ENCODE data around the gene MAN1C1. TPM values are rescaled to one million over a fixed set of nuclear protein-coding genes. Genes with fewer than 3 reads are reported as not detected.

The MAN1C1 gene
- total and polyA plus RNA-seq, 3 experiments from 2014 or later = 2.8 to 5.6 (median 3.6) TPM

DNA sequence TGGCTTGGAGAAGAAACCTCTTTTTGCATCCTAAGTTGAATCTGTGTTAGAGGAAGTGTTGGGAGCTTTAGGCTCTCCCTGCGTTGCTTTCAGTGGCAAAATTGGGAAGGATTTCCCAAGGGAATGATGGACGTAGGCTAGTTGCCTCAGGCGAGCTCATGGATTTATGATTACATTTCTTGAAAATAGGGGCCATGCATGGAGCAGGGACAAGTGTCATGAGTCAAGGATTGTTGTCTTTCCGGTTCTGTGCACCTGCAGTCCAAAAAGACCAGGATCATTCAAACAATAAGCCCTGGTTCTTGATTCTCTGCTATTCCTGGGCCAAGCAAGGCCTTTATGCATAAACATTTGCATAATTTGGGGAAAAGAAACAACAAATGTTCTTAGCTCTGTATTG is 7.1 kb downstream of the MAN1C1 start:
- no peak for DNase-seq
- Histone ChIP-seq H3K4me1 (ENCODE audit: insufficient read depth, low read length) (peaks cover 62% of the 10 kb centered on the region), H3K9me3 (ENCODE audit: low read length) (no peaks in the 10 kb centered on the region), H3K27me3 (ENCODE audit: insufficient read depth, low read length, poor library complexity, severe bottlenecking) (no peaks in the 10 kb centered on the region), H3K4me3 (ENCODE audit: low read length) (no peak overlapping the region), H3K36me3 (ENCODE audit: insufficient read depth, low read length) (no peaks in the 10 kb centered on the region), H3K27ac (ENCODE audit: low read depth, low read length) (no peak overlapping the region)
- H3K9me3 Mint-ChIP-seq = no peaks in the 10 kb centered on the region
- peaks cover 0 to 1% of the 10 kb centered on the region in 2 donors for H3K27me3 Mint-ChIP-seq
- H3K27ac Mint-ChIP-seq = peak overlapping the region in 6 of 8 donors; percentile 29 to 88 (median 58)
- ChIA-PET POLR2A (no interaction called here), CTCF (interaction anchor here (0.6 to 3.0 kb wide), 5 partner anchors 15 to 186 kb away, joined by 3 to 9 read pairs (median 5); no protein-coding TSS in a partner anchor)
- peaks cover 0 to 5% (median 2%) of the 10 kb centered on the region in 3 donors for H3K36me3 Mint-ChIP-seq
- H3K4me1 Mint-ChIP-seq = peaks cover 68 to 80% (median 76%) of the 10 kb centered on the region in 3 donors
- H3K4me3 Mint-ChIP-seq = peak overlapping the region in 6 of 7 donors; percentile 2 to 67 (median 11)

DNA sequence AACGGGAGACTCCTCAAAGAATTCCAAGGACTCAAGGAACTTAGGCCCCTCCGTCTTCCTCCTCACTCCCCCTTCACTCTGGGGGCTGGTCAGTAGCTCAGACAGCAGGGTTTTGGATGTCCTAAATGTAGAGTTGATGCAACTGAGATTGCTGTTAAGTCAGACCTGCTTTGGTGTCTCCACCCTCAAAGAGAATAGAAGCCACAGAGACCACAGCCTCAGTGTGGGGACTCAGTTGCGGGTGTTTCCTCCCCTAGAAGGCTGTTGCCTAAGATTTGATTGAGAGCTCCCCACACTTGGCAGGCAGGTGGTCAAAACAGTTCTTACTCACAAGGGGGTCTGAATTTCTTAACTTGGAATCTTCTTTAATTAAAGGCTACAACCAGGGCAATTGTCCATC is 7.6 kb downstream of the MAN1C1 start:
- POLR2A ChIA-PET = interaction anchor here (0.6 to 1.1 kb wide), 4 partner anchors 11 to 1138 kb away, joined by 3 to 5 read pairs (median 4); no protein-coding TSS in a partner anchor
- peak overlapping the region in 5 of 8 donors; percentile 29 to 88 (median 48) for H3K27ac Mint-ChIP-seq

DNA sequence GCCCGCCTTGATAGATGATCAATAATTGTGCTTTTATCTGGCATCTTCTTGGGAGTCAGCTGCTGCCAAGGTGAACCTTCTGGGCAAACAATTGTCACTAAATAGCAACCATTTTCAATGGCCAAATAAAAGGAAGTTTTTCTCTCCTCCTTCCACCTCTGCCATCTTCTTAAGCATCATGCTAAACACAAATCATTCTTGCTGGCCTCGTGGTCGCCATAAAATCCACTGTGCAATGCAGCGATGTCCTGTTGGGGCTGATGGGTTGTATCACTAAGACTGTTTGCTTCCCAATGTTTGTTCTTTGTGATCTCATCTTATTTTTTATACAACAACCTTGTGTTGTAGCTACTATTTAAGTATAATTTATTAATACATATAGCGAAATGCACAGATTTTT is 8.0 kb downstream of the MAN1C1 start:
- Histone ChIP-seq H3K36me3 (ENCODE audit: insufficient read depth, low read length) (no peaks in the 10 kb centered on the region), H3K27ac (ENCODE audit: low read depth, low read length) (no peak overlapping the region), H3K4me3 (ENCODE audit: low read length) (no peak overlapping the region), H3K27me3 (ENCODE audit: insufficient read depth, low read length, poor library complexity, severe bottlenecking) (no peaks in the 10 kb centered on the region), H3K4me1 (ENCODE audit: insufficient read depth, low read length) (peaks cover 63% of the 10 kb centered on the region), H3K9me3 (ENCODE audit: low read length) (no peaks in the 10 kb centered on the region)
- Mint-ChIP-seq H3K27ac (peak overlapping the region in 1 of 8 donors; percentile 13), H3K9me3 (no peaks in the 10 kb centered on the region), H3K36me3 (peaks cover 0 to 5% (median 2%) of the 10 kb centered on the region in 3 donors), H3K4me3 (peak overlapping the region in 1 of 7 donors; percentile 41), H3K4me1 (peaks cover 67 to 80% (median 76%) of the 10 kb centered on the region in 3 donors), H3K27me3 (no peaks in the 10 kb centered on the region)
- DNase-seq = no peak
- ChIA-PET CTCF (interaction anchor here (1.2 to 3.0 kb wide), 3 partner anchors 18 to 185 kb away, joined by 3 to 9 read pairs (median 6); no protein-coding TSS in a partner anchor), POLR2A (interaction anchor here (0.6 to 1.4 kb wide), 5 partner anchors 10 to 1138 kb away, joined by 3 to 5 read pairs (median 3); no protein-coding TSS in a partner anchor)

More for the DNA sequence above, 7.6 kb downstream of the MAN1C1 start:
- H3K27me3 Mint-ChIP-seq = peaks cover 0 to 1% of the 10 kb centered on the region in 2 donors
- Histone ChIP-seq H3K4me3 (ENCODE audit: low read length) (no peak overlapping the region), H3K27me3 (ENCODE audit: insufficient read depth, low read length, poor library complexity, severe bottlenecking) (no peaks in the 10 kb centered on the region), H3K36me3 (ENCODE audit: insufficient read depth, low read length) (no peaks in the 10 kb centered on the region), H3K4me1 (ENCODE audit: insufficient read depth, low read length) (peaks cover 62% of the 10 kb centered on the region), H3K27ac (ENCODE audit: low read depth, low read length) (no peak overlapping the region), H3K9me3 (ENCODE audit: low read length) (no peaks in the 10 kb centered on the region)
- CTCF ChIA-PET = interaction anchor here (0.8 to 3.0 kb wide), 5 partner anchors 16 to 186 kb away, joined by 3 to 9 read pairs (median 5); no protein-coding TSS in a partner anchor
- H3K36me3 Mint-ChIP-seq = peaks cover 0 to 5% (median 2%) of the 10 kb centered on the region in 3 donors
- DNase-seq = peak in 1 of 5 donors; percentile 55
- no peaks in the 10 kb centered on the region for H3K9me3 Mint-ChIP-seq
- H3K4me1 Mint-ChIP-seq = peaks cover 68 to 80% (median 76%) of the 10 kb centered on the region in 3 donors
- peak overlapping the region in 3 of 7 donors; percentile 14 to 67 (median 53) for H3K4me3 Mint-ChIP-seq

DNA sequence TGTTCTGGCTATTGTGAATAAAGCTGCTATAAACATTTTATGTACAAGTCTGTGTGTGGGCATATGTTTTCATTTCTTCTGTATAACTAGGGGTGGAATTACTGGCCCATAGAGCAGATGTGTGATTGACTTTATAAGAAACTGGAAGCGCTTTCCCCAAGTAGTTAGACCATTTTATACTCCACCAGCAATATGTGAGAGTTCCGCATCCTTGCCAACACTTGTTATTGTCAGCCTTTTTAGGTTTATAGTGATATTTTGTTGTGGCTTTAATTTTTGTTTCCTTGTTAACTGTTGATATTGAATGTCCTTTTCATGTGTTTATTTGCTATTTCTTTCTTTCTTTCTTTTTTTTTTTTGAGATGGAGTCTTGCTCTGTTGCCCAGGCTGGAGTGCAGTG is 9.4 kb downstream of the MAN1C1 start:
- H3K4me3 Mint-ChIP-seq = no peak overlapping the region
- POLR2A ChIA-PET = no interaction called here
- CTCF ChIA-PET = no interaction called here
- H3K27ac ChIP-seq (ENCODE audit: low read depth, low read length) = no peak overlapping the region
- peak overlapping the region in 2 of 8 donors; percentile 58 to 64 for H3K27ac Mint-ChIP-seq
- no peaks in the 10 kb centered on the region for H3K27me3 Mint-ChIP-seq
- DNase-seq = no peak
- no peaks in the 10 kb centered on the region for H3K9me3 Mint-ChIP-seq
- H3K4me1 ChIP-seq (ENCODE audit: insufficient read depth, low read length) = peaks cover 66% of the 10 kb centered on the region
- peaks cover 0 to 5% (median 5%) of the 10 kb centered on the region in 3 donors for H3K36me3 Mint-ChIP-seq
- no peaks in the 10 kb centered on the region for H3K36me3 ChIP-seq (ENCODE audit: insufficient read depth, low read length)
- peaks cover 56 to 80% (median 76%) of the 10 kb centered on the region in 3 donors for H3K4me1 Mint-ChIP-seq
- H3K9me3 ChIP-seq (ENCODE audit: low read length) = no peaks in the 10 kb centered on the region
- H3K4me3 ChIP-seq (ENCODE audit: low read length) = no peak overlapping the region
- no peaks in the 10 kb centered on the region for H3K27me3 ChIP-seq (ENCODE audit: insufficient read depth, low read length, poor library complexity, severe bottlenecking)

DNA sequence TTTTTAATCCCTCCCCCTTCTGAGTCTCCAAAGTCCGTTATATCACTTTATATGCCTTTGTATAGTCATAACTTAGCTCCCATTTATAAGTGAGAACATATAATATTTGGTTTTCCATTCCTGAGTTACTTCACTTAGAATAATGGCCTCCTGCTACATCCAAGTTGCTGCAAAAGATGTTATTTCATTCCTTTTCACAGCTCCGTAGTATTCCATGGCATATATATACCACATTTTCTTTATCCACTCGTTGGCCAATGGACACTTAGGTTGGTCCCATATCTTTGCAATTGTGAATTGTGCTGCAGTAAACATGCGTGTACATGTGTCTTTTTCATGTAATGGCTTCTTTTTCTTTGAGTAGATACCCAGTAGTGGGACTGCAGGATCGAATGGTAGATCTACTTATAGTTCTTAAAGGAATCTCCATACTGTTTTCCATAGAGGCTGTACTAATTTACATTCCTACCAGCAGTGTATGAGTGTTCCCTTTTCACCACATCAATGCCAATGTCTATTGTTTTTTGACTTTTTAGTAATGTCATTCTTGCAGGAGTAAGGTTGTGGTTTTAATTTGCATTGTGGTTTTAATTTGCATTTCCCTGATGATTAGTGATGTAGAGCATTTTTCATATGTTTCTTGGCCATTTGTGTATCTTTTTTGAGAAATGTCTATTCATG is 12.3 kb downstream of the MAN1C1 start:
- CTCF ChIA-PET = interaction anchor here (1.2 kb wide), 1 partner anchor 10 kb away, joined by 3 read pairs; no protein-coding TSS in a partner anchor
- Mint-ChIP-seq H3K36me3 (peaks cover 0 to 5% (median 5%) of the 10 kb centered on the region in 3 donors), H3K27ac (peak overlapping the region in 4 of 8 donors; percentile 1 to 32 (median 8)), H3K27me3 (no peaks in the 10 kb centered on the region), H3K4me1 (peaks cover 49 to 80% (median 75%) of the 10 kb centered on the region in 3 donors), H3K9me3 (no peaks in the 10 kb centered on the region), H3K4me3 (peak overlapping the region in 4 of 7 donors; percentile 6 to 55 (median 44))
- POLR2A ChIA-PET = no interaction called here
- H3K4me1 ChIP-seq (ENCODE audit: insufficient read depth, low read length) = peaks cover 52% of the 10 kb centered on the region
- H3K27ac ChIP-seq (ENCODE audit: low read depth, low read length) = no peak overlapping the region
- no peaks in the 10 kb centered on the region for H3K27me3 ChIP-seq (ENCODE audit: insufficient read depth, low read length, poor library complexity, severe bottlenecking)
- no peak overlapping the region for H3K4me3 ChIP-seq (ENCODE audit: low read length)
- H3K9me3 ChIP-seq (ENCODE audit: low read length) = no peaks in the 10 kb centered on the region
- H3K36me3 ChIP-seq (ENCODE audit: insufficient read depth, low read length) = no peaks in the 10 kb centered on the region
- peak in 1 of 5 donors; percentile 49 for DNase-seq

DNA sequence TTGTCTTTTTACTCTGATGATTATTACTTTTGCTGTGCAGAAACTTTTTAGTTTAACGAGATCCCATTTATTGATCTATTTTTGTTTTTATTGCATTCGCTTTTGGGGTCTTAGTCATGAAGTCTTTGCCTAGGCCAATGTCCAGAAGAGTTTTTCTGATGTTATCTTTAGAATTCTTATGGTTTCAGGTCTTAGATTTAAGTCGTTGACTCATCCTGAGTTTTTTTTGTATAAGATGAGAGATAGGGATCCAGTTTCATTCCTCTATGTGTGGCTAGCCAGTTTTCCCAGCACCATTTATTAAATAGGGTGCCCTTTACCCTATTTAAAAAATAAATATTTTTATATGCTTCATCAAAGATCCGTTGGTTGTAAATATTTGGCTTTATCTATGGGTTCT is 13.2 kb downstream of the MAN1C1 start:
- no peak overlapping the region for H3K4me3 ChIP-seq (ENCODE audit: low read length)
- DNase-seq = no peak
- peaks cover 44 to 75% (median 71%) of the 10 kb centered on the region in 3 donors for H3K4me1 Mint-ChIP-seq
- CTCF ChIA-PET = no interaction called here
- no peaks in the 10 kb centered on the region for H3K27me3 Mint-ChIP-seq
- no peaks in the 10 kb centered on the region for H3K36me3 ChIP-seq (ENCODE audit: insufficient read depth, low read length)
- peaks cover 0 to under 1% (median 0%) of the 10 kb centered on the region in 5 donors for H3K9me3 Mint-ChIP-seq
- H3K27me3 ChIP-seq (ENCODE audit: insufficient read depth, low read length, poor library complexity, severe bottlenecking) = no peaks in the 10 kb centered on the region
- peaks cover 54% of the 10 kb centered on the region for H3K4me1 ChIP-seq (ENCODE audit: insufficient read depth, low read length)
- peak overlapping the region in 2 of 8 donors; percentile 3 to 67 for H3K27ac Mint-ChIP-seq
- no peaks in the 10 kb centered on the region for H3K9me3 ChIP-seq (ENCODE audit: low read length)
- POLR2A ChIA-PET = no interaction called here
- peaks cover 3 to 8% (median 5%) of the 10 kb centered on the region in 3 donors for H3K36me3 Mint-ChIP-seq
- no peak overlapping the region for H3K4me3 Mint-ChIP-seq
- no peak overlapping the region for H3K27ac ChIP-seq (ENCODE audit: low read depth, low read length)

DNA sequence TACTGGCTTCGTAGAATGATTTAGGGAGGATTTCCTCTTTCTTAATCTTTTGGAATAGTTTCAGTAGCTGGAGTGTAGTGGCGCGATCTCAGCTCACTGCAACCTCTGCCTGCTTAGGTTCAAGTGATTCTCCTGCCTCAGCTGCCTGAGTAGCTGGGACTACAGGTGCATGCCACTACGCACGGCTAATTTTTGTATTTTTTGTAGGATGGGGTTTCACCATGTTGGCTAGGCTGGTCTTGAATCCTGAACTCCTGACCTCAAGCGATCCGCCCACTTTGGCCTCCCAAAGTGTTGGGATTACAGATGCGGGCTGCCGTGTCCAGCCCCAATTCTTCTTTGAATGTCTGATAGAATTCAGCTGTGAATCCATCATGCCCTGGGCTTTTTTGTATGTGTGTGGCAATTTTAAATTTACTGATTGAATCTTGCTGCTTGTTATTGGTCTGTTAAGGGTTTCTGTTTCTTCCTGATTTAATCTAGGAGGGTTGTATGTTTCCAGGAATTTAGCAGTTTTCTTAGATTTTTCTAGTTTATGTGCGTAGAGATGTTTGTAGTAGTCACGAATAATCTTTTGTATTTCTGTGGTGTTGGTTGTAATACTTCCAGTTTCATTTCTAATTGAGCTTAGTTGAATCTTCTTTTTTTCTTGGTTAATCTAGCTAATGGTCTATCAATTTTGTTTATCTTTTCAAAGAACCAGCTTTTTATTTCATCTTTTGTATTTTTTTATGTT is 15.3 kb downstream of the MAN1C1 start:
- Mint-ChIP-seq H3K27me3 (no peaks in the 10 kb centered on the region), H3K36me3 (peaks cover 12 to 15% (median 12%) of the 10 kb centered on the region in 3 donors), H3K4me3 (peak overlapping the region; percentile 67 to 86 (median 78)), H3K27ac (peak overlapping the region; percentile 51 to 96 (median 90)), H3K4me1 (peaks cover 40 to 64% (median 57%) of the 10 kb centered on the region in 3 donors), H3K9me3 (peaks cover 7 to 12% (median 10%) of the 10 kb centered on the region in 5 donors)
- Histone ChIP-seq H3K27ac (ENCODE audit: low read depth, low read length) (no peak overlapping the region), H3K4me3 (ENCODE audit: low read length) (peak overlapping the region; percentile 28), H3K27me3 (ENCODE audit: insufficient read depth, low read length, poor library complexity, severe bottlenecking) (no peaks in the 10 kb centered on the region), H3K36me3 (ENCODE audit: insufficient read depth, low read length) (no peaks in the 10 kb centered on the region), H3K4me1 (ENCODE audit: insufficient read depth, low read length) (peaks cover 57% of the 10 kb centered on the region), H3K9me3 (ENCODE audit: low read length) (no peaks in the 10 kb centered on the region)
- ChIA-PET CTCF (interaction anchor here (1.0 to 1.6 kb wide), 3 partner anchors 12 to 166 kb away, joined by 4 to 6 read pairs (median 4); no protein-coding TSS in a partner anchor), POLR2A (interaction anchor here (1.0 kb wide), 2 partner anchors 13 to 15 kb away, joined by 3 to 11 read pairs; no protein-coding TSS in a partner anchor)
- DNase-seq = no peak
